HG02973 (cell line): ENCODE results near the gene MRPL51.
"Not testable (repeated sequence)": the region's sequence is repeated elsewhere in the genome, so short reads cannot be mapped to it uniquely, and the experiment has no call there.

Experiments used
- ATAC-seq: cut with Tn5 transposase; IDR thresholded peaks from one replicate; pipeline ENCODE4 v1.9.1; 2021; ENCODE audit warnings: moderate library complexity; ENCODE audit not compliant: unreplicated experiment

Gene MRPL51

GRCh38 chr12:6489449-6489848 lies 3.6 kb downstream of the MRPL51 start:
- ATAC-seq, result no peak

- no peak for ATAC-seq
Measured at GRCh38 chr12:6488240-6488639, 4.8 kb downstream of the MRPL51 start.

GRCh38 chr12:6478416-6478815 lies 14.6 kb downstream of the MRPL51 start:
- no peak for ATAC-seq

GRCh38 chr12:6477601-6478377 lies 15.3 kb downstream of the MRPL51 start:
- ATAC-seq, result not testable (repeated sequence)

- ATAC-seq, result no peak
Measured at GRCh38 chr12:6476489-6476888, 16.6 kb downstream of the MRPL51 start.

GRCh38 chr12:6475233-6475975 lies 17.7 kb downstream of the MRPL51 start:
- not testable (repeated sequence) for ATAC-seq

- no peak for ATAC-seq
Measured at GRCh38 chr12:6472491-6472890, 20.6 kb downstream of the MRPL51 start.

GRCh38 chr12:6471989-6472360 lies 21.1 kb downstream of the MRPL51 start:
- ATAC-seq, result no peak

- ATAC-seq, result peak; percentile 84
Measured at GRCh38 chr12:6470375-6471163, 22.5 kb downstream of the MRPL51 start, which contains the start of gene VAMP1. VAMP1 (minus strand) TSS chr12:6470677; CDS start chr12:6470531, 146 bp downstream.

- ATAC-seq, result no peak
Measured at GRCh38 chr12:6469609-6470374, 23.3 kb downstream of the MRPL51 start.

GRCh38 chr12:6469092-6469491 lies 24.0 kb downstream of the MRPL51 start:
- ATAC-seq, result no peak

GRCh38 chr12:6468283-6468575 lies 24.8 kb downstream of the MRPL51 start:
- ATAC-seq, result no peak

- ATAC-seq, result not testable (repeated sequence)
Measured at GRCh38 chr12:6467571-6468282, 25.3 kb downstream of the MRPL51 start.

GRCh38 chr12:6466751-6467150 lies 26.3 kb downstream of the MRPL51 start:
- ATAC-seq, result not testable (repeated sequence)

- ATAC-seq, result no peak
Measured at GRCh38 chr12:6466184-6466573, 26.9 kb downstream of the MRPL51 start.

GRCh38 chr12:6465467-6466183 lies 27.4 kb downstream of the MRPL51 start:
- ATAC-seq, result no peak

GRCh38 chr12:6464531-6464930 lies 28.5 kb downstream of the MRPL51 start:
- no peak for ATAC-seq

GRCh38 chr12:6463858-6464257 lies 29.2 kb downstream of the MRPL51 start:
- ATAC-seq, result no peak

- no peak for ATAC-seq
Measured at GRCh38 chr12:6463216-6463615, 29.8 kb downstream of the MRPL51 start.
